Calu3 (cell line): ENCODE data around the gene TOPAZ1. TPM values are rescaled to one million over a fixed set of nuclear protein-coding genes. Genes with fewer than 3 reads are reported as not detected.

Source experiments
- BruUV-seq: library from RNA; stranded (reverse); fragments of 400-500 nt; replicated peaks from 2 replicates; lab custom pipeline; 2021; lab: Mats Ljungman, UMichigan
- CTCF ChIA-PET: fragments of 300-600 bp; sonication (Branson Sonifier 250); formaldehyde crosslinking; loops from one replicate; lab custom pipeline; 2022; ENCODE audit warnings: antibody characterized with exemption; lab: Charles Lee
- DNase-seq: peaks from one replicate; pipeline ENCODE4 v3.0.0; 2022
- H3K27ac Mint-ChIP-seq: one replicate; pipeline ENCODE4 v1.8.0; 2022; ENCODE audit warnings: mixed read lengths; ENCODE audit not compliant: unreplicated experiment
- H3K27me3 Mint-ChIP-seq: one replicate; pipeline ENCODE4 v1.8.0; 2022; ENCODE audit warnings: mixed read lengths; ENCODE audit not compliant: unreplicated experiment
- H3K36me3 Mint-ChIP-seq: one replicate; pipeline ENCODE4 v1.8.0; 2022; ENCODE audit warnings: mild to moderate bottlenecking, moderate library complexity, mixed read lengths; ENCODE audit not compliant: insufficient read depth, unreplicated experiment
- H3K4me1 Mint-ChIP-seq: one replicate; pipeline ENCODE4 v1.8.0; 2022; ENCODE audit warnings: mild to moderate bottlenecking, low read depth, mixed read lengths; ENCODE audit not compliant: unreplicated experiment
- H3K4me3 Mint-ChIP-seq: one replicate; pipeline ENCODE4 v1.8.0; 2022; ENCODE audit warnings: mild to moderate bottlenecking, low read depth, moderate library complexity, mixed read lengths; ENCODE audit not compliant: unreplicated experiment
- H3K9me3 Mint-ChIP-seq: one replicate; pipeline ENCODE4 v1.8.0; 2022; ENCODE audit warnings: low read depth, mixed read lengths; ENCODE audit not compliant: unreplicated experiment
- intact Hi-C: fragments of 100-400 bp; cut with micrococcal nuclease; formaldehyde crosslinking; loops from one replicate; pipeline ENCODE4 v1.10.0; 2022; ENCODE audit not compliant: unreplicated experiment
- total RNA-seq: library from RNA; stranded (reverse); gene quantifications from 2 replicates; pipeline ENCODE4 v1.2.3, GENCODE V29; 2022
- TF ChIP-seq, protein P1 (sequence below): fragments of 200-600 bp; IDR thresholded peaks from one replicate; pipeline ENCODE4 v1.8.0; 2022; ENCODE audit warnings: antibody characterized with exemption; ENCODE audit not compliant: unreplicated experiment

TOPAZ1 gene
- total RNA-seq, 1 experiment from 2014 or later, result not detected

DNA sequence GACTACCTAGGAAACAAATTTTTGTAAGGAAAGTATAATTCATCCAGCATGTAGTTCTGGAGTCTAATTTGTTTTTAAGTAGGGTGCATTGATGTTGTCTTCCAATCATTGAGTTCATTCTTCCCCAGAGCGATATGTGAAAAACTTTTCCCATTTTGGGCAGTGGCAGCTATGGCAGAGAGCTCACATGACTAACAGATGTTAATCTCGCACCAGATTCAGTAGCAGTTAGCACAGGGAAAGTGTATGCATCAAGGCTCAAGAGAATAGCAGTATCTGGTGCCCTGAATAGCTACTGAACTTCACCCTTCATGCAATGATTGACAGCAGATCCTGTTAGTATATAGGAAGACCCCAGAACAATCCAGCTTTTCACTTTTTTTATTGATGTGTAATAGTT, 50.6 kb downstream of the TOPAZ1 start:
- H3K4me1 Mint-ChIP-seq, result no peaks in the 10 kb centered on the region
- no peaks in the 10 kb centered on the region for H3K9me3 Mint-ChIP-seq

GRCh38 chr3:44292947-44293346, 51.3 kb downstream of the TOPAZ1 start:
- intact Hi-C loops, result no loop called here
- Mint-ChIP-seq H3K27ac (no peak overlapping the region), H3K36me3 (no peaks in the 10 kb centered on the region), H3K4me1 (no peaks in the 10 kb centered on the region), H3K27me3 (no peaks in the 10 kb centered on the region), H3K4me3 (no peak overlapping the region), H3K9me3 (peaks cover 2% of the 10 kb centered on the region)
- BruUV-seq, result no TSS peak
- CTCF ChIA-PET, result no interaction called here
- TF ChIP-seq, protein P1, sequence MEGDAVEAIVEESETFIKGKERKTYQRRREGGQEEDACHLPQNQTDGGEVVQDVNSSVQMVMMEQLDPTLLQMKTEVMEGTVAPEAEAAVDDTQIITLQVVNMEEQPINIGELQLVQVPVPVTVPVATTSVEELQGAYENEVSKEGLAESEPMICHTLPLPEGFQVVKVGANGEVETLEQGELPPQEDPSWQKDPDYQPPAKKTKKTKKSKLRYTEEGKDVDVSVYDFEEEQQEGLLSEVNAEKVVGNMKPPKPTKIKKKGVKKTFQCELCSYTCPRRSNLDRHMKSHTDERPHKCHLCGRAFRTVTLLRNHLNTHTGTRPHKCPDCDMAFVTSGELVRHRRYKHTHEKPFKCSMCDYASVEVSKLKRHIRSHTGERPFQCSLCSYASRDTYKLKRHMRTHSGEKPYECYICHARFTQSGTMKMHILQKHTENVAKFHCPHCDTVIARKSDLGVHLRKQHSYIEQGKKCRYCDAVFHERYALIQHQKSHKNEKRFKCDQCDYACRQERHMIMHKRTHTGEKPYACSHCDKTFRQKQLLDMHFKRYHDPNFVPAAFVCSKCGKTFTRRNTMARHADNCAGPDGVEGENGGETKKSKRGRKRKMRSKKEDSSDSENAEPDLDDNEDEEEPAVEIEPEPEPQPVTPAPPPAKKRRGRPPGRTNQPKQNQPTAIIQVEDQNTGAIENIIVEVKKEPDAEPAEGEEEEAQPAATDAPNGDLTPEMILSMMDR, result no peak
- DNase-seq, result no peak

More for the DNA sequence above, 50.6 kb downstream of the TOPAZ1 start:
- no peaks in the 10 kb centered on the region for H3K27me3 Mint-ChIP-seq
- H3K27ac Mint-ChIP-seq, result no peak overlapping the region
- no TSS peak for BruUV-seq
- no peaks in the 10 kb centered on the region for H3K36me3 Mint-ChIP-seq
- intact Hi-C loops, result no loop called here
- H3K4me3 Mint-ChIP-seq, result no peak overlapping the region
- CTCF ChIA-PET, result no interaction called here
- TF ChIP-seq, protein P1, result no peak
- no peak for DNase-seq

GRCh38 chr3:44297255-44297654, 55.6 kb downstream of the TOPAZ1 start:
- H3K36me3 Mint-ChIP-seq, result no peaks in the 10 kb centered on the region
- DNase-seq, result no peak
- TF ChIP-seq, protein P1, result no peak
- no peak overlapping the region for H3K27ac Mint-ChIP-seq
- H3K27me3 Mint-ChIP-seq, result no peaks in the 10 kb centered on the region
- CTCF ChIA-PET, result no interaction called here
- H3K4me3 Mint-ChIP-seq, result no peak overlapping the region
- intact Hi-C loops, result no loop called here
- H3K9me3 Mint-ChIP-seq, result peaks cover 2% of the 10 kb centered on the region
- no TSS peak for BruUV-seq
- no peaks in the 10 kb centered on the region for H3K4me1 Mint-ChIP-seq

DNA sequence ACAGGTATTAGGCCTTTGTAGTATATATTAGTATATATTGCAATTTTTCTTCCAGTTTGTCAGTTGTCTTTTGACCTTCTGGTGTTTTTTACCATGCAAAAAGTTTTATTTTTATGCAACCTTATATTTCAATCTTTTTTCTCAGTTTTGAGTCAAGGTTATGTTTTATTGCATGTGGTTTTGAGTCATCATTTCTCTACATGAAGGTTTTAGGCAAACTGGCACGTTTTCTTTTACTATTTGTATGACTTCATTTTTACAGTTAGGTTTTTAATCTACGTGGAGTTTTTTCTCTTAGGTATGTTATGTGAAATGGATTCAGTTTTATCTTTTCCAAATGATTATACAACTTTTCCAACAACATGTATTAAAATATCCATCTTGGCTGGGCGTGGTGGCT, 60.1 kb downstream of the TOPAZ1 start:
- Mint-ChIP-seq H3K4me3 (no peak overlapping the region), H3K4me1 (no peaks in the 10 kb centered on the region), H3K27ac (no peak overlapping the region), H3K36me3 (no peaks in the 10 kb centered on the region), H3K27me3 (no peaks in the 10 kb centered on the region), H3K9me3 (peaks cover 2% of the 10 kb centered on the region)
- no peak for DNase-seq
- no TSS peak for BruUV-seq
- TF ChIP-seq, protein P1, result no peak
- intact Hi-C loops, result no loop called here
- CTCF ChIA-PET, result interaction anchor here (0.5 kb wide), 1 partner anchor 1078 kb away, joined by 3 read pairs; no protein-coding TSS in a partner anchor
